Measurements from ENCODE around the gene CHST8. TPM values are rescaled to one million over a fixed set of nuclear protein-coding genes. Genes with fewer than 3 reads are reported as not detected.

CHST8 gene
- total RNA-seq, 1 donor from 2014 or later = 0.35 TPM

DNA sequence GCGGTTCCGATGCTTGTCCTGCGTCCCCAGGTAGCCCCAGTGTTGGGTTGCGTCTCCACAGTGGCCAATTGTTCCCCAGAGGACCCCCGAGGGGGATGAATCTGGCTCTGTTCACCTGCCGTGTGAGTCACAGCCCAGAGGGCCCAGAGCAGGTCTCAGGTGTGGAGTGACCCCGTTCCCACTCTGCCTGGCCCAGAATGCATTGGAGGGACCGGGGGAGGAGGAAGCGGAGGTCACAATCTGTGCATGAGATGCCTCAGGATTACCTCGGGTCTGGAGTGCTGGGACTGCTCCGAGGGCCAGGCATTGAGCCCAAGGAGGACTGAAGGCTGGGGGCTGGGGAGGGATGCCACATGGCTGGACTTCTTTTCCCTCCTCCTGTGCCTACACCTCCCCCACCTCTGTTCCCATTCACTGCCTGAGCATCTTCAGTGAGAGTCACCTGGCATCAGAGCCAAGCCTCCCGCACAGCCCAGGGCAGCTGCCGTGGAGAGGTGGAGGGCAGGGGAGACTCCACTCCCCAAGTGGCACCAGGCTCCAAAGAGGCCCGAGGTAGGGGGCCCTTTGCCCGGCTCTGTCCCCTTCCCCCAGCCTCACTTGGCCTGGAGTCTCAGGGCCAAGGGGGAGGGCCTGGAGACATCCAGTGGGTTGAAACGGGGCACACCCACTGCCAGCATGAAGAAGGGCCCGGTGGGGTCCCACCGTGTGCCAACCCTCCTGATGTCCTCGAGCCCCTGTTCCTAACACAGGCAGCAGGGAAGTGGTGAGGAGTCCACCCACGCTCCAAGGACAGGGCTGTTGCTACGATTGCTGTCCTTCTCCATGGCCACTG, 81.1 kb downstream of the CHST8 start:
- DNase-seq (ENCODE audit: extremely low spot score, unreplicated experiment) = no peak
- TF ChIP-seq CTCF (IDR thresholded peaks at IDR 0.05) = no peak
- H3K4me3 Mint-ChIP-seq (ENCODE audit: unreplicated experiment) = no peak overlapping the region
- no peaks in the 10 kb centered on the region for H3K36me3 Mint-ChIP-seq (ENCODE audit: unreplicated experiment)
- no peaks in the 10 kb centered on the region for H3K27me3 Mint-ChIP-seq (ENCODE audit: unreplicated experiment)
- no peaks in the 10 kb centered on the region for H3K4me1 Mint-ChIP-seq (ENCODE audit: unreplicated experiment)
- H3K9me3 Mint-ChIP-seq (ENCODE audit: unreplicated experiment) = no peaks in the 10 kb centered on the region
- H3K27ac Mint-ChIP-seq (ENCODE audit: unreplicated experiment) = no peak overlapping the region

DNA sequence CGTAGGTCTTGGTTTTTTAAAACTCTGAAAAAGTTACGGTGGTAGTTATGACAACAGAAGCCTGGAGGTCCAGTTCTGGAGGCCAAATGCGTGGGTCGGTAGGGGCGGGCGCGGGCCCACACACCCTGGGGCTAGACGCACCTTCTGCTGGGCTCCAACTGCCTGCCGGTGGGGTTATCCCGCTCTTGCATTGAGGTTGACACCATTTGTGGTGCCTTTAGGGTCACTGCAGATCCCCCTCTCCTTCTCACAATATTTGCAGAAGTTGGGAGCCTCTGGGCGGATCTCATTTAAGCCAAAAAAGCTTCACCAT, 81.6 kb downstream of the CHST8 start:
- Mint-ChIP-seq H3K4me3 (ENCODE audit: unreplicated experiment) (no peak overlapping the region), H3K4me1 (ENCODE audit: unreplicated experiment) (no peaks in the 10 kb centered on the region), H3K27ac (ENCODE audit: unreplicated experiment) (no peak overlapping the region), H3K9me3 (ENCODE audit: unreplicated experiment) (no peaks in the 10 kb centered on the region), H3K27me3 (ENCODE audit: unreplicated experiment) (peaks cover 4% of the 10 kb centered on the region), H3K36me3 (ENCODE audit: unreplicated experiment) (no peaks in the 10 kb centered on the region)
- no peak for TF ChIP-seq CTCF (IDR thresholded peaks at IDR 0.05)
- DNase-seq (ENCODE audit: extremely low spot score, unreplicated experiment) = no peak

GRCh38 chr19:33703821-33704220, 82.1 kb downstream of the CHST8 start:
- H3K4me1 Mint-ChIP-seq (ENCODE audit: unreplicated experiment) = no peaks in the 10 kb centered on the region
- H3K27ac Mint-ChIP-seq (ENCODE audit: unreplicated experiment) = no peak overlapping the region
- no peaks in the 10 kb centered on the region for H3K36me3 Mint-ChIP-seq (ENCODE audit: unreplicated experiment)
- no peak for DNase-seq (ENCODE audit: extremely low spot score, unreplicated experiment)
- H3K9me3 Mint-ChIP-seq (ENCODE audit: unreplicated experiment) = no peaks in the 10 kb centered on the region
- no peak for TF ChIP-seq CTCF (IDR thresholded peaks at IDR 0.05)
- H3K4me3 Mint-ChIP-seq (ENCODE audit: unreplicated experiment) = no peak overlapping the region
- peaks cover 5% of the 10 kb centered on the region for H3K27me3 Mint-ChIP-seq (ENCODE audit: unreplicated experiment)

DNA sequence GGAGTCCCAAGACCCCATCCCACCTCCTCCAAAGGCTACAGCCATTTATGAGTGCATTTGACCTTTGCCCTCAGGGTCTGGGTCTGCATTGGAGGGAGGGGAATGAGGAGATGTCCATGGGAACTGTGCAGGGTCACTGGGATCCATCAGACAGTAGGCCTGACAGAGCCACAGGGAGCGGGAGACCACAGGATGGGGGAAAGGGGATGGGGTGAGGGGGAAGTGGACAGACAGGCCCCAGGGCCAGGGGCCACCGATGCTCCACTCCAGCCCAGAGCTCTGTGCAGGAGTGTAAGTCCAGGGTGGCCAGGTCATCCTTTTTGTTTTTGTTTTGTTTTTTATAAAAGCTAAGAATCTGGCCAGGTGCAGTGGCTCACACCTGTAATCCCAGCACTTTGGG, 82.5 kb downstream of the CHST8 start:
- Mint-ChIP-seq H3K27me3 (ENCODE audit: unreplicated experiment) (peaks cover 5% of the 10 kb centered on the region), H3K4me1 (ENCODE audit: unreplicated experiment) (no peaks in the 10 kb centered on the region), H3K27ac (ENCODE audit: unreplicated experiment) (no peak overlapping the region), H3K9me3 (ENCODE audit: unreplicated experiment) (no peaks in the 10 kb centered on the region), H3K4me3 (ENCODE audit: unreplicated experiment) (no peak overlapping the region), H3K36me3 (ENCODE audit: unreplicated experiment) (no peaks in the 10 kb centered on the region)
- no peak for TF ChIP-seq CTCF (IDR thresholded peaks at IDR 0.05)
- no peak for DNase-seq (ENCODE audit: extremely low spot score, unreplicated experiment)

DNA sequence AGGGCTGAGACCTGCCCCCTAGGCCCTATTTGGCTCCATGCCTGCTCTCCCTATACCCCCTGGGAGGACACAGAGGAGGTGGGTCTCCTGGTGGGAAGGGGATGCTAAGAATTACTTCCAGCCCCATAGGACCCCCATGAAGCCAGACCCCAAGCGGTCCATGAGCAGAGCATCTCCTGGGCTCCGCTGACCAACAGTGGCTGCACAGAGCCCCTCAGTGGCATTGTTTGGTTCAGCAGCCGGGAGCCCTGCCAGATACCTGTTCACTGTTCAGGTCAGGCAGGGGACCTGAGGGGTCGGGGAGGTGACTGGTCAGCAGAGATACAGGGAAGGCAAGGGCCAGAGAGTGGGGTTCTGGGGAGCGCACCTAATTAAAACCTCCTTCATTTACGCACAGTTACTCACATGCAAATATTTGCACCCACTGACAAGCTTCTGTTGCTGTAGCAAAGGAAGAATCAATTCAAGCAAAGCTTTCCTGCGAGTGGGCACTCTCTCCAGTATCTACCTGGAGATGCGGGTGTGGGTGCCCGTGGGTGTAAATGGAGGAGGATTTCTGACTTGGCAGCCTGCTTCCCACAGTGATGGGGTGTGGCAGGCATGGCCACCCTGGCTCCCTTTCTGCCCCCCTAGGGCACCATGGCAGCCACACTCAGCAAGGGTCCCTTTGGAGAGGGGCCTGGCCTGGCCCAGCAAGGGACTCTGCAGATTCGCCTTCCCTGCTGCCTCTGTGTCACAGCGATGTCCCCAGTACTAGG, 83.5 kb downstream of the CHST8 start:
- H3K4me3 Mint-ChIP-seq (ENCODE audit: unreplicated experiment) = no peak overlapping the region
- H3K4me1 Mint-ChIP-seq (ENCODE audit: unreplicated experiment) = no peaks in the 10 kb centered on the region
- TF ChIP-seq CTCF (IDR thresholded peaks at IDR 0.05) = no peak
- peaks cover 4% of the 10 kb centered on the region for H3K9me3 Mint-ChIP-seq (ENCODE audit: unreplicated experiment)
- no peak overlapping the region for H3K27ac Mint-ChIP-seq (ENCODE audit: unreplicated experiment)
- no peaks in the 10 kb centered on the region for H3K36me3 Mint-ChIP-seq (ENCODE audit: unreplicated experiment)
- peaks cover 7% of the 10 kb centered on the region for H3K27me3 Mint-ChIP-seq (ENCODE audit: unreplicated experiment)
- DNase-seq (ENCODE audit: extremely low spot score, unreplicated experiment) = no peak
